Renal pelvis (tissue), 4 donors: Measurements from ENCODE around the gene SPTBN4. TPM values are rescaled to one million over a fixed set of nuclear protein-coding genes. Genes with fewer than 3 reads are reported as not detected.
"Not testable (repeated sequence)": the region's sequence is repeated elsewhere in the genome, so short reads cannot be mapped to it uniquely, and the experiment has no call there.

Experiments
- DNase-seq: peaks from one replicate; pipeline ENCODE4 v3.0.0-alpha.2; 2013
- polyA plus RNA-seq, 3 donors: library from polyadenylated mRNA; unstranded; fragments of 120-200 nt; gene quantifications; one replicate each; pipeline ENCODE4 v1.2.1, GENCODE V29; 2013; ENCODE audit not compliant: insufficient read length in 3 of 3

SPTBN4 gene
- polyA plus RNA-seq, 3 donors = 1.4 to 2.0 (median 1.8) TPM

DNA sequence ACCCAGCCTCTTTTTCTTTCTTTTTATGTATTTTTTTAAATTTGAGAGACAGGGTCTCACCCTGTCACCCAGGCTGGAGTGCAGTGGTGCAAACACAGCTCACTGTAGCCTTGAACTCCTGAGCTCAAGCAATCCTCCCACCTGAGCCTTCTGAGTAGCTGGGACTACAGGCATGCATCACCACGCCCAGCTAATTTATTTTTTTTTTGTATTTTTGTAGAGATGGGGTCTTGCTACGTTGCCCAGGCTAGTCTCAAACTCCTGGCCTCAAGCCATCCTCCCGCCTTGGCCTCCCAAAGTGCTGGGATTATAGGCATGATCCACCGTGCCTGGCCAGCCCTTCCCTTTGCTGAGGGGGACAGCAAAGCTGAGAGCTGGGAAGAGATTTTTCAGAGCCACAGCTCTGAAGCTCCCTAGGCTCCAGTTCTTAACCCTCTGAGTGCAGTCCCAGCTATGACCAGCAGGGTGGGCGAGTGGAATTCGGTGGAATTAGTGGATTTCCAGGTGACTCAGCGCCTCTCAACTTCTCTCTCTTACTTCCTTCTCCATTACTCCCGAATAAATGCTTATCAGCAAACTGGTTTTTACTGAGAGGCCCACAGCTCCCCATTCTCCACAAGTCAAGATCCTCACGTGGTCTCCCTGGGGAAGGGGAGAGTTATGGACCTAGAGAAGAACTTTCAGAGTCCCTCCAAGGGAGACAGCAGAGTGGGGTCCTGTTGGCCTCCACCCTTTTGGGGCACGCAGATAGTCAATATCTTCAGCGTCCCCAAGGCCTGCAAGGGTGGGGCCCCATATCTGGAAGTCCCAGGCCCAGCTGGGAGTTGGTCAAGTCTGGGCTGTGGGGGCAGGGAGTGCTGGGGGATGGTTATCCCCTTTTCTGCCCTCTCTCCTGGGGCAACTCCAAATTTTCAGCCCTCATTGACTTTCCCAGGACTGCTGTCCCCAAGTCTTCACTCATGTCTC, 2.5 kb upstream of the SPTBN4 start:
- DNase-seq = peak; percentile 84

GRCh38 chr19:40465025-40465556, 1.7 kb upstream of the SPTBN4 start:
- no peak for DNase-seq

DNA sequence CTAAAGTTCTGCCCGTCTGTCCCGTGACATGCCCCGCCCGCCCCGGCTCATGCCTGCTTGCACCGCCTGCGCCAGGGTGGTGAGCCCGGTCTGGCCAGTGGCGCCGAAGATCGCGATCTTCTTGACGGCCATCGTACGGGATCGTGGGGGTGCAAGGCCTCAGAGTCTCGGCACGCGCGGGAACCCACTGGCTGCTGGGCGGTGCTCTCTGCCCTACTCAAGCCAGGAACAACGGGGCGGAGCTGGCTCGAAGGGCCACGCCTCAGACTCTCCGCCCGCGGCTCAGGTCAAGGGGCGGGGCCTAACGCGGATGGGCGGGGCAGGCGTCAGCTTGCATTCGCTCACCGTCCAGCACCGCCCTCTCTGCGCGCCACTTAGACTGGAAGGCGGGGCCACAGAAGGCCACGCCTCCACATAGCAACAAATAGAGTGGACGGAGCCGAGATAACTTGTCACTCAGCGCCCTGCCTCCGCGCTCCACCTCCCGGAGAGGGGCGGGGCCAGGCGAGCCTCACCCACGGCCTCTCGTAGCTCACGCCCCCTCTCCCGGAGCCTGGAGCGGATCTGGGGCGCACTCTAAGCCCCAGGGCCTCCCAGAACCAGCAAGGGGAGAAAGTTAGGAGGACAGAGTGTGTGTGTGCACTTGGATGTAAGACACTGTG, 1.1 kb upstream of the SPTBN4 start, which contains the start of gene BLVRB:
BLVRB (minus strand) TSS at position 189 of the 662 bp plus-strand sequence; CDS start at position 132, 57 bp downstream.
- peak; percentile 99 for DNase-seq

DNA sequence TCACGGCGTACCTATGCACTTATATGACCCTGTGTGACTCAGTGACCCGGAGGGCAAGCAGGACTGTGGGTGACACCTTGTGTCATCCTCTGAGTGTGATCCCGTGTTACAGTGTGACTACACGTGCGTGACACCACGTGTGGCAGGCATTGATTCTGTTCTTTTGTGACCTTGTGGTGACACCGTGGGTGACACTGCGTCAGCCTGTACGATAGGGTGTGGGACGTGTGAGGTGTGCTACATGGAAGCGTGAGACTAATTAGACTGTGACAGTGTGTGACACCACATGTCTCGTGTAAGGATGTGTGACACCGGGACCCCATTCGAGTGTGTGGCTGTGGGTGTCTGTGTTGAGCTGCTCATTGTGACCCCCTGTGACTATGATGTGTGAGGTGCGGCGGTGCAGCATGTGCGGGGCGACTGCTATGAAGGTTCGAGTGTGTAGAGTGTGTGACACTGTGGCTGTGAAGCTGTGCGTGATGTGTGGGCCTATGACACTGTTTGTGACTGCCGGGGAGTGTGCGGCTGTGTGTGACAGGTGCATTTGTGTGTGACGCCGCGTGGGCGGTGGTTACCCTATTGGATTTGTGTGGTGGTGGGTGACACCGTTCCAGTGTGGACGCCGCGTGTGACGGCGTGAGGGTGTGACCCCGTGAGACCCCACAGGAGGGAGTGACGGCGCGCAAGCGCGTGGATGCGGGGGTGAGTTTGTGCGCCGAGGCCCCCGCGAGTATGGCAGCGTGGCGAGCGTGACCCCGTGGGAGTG, 399 bp upstream of the SPTBN4 start:
- peak; percentile 26 for DNase-seq

GRCh38 chr19:40469011-40469410, 2.2 kb downstream of the SPTBN4 start:
- no peak for DNase-seq

DNA sequence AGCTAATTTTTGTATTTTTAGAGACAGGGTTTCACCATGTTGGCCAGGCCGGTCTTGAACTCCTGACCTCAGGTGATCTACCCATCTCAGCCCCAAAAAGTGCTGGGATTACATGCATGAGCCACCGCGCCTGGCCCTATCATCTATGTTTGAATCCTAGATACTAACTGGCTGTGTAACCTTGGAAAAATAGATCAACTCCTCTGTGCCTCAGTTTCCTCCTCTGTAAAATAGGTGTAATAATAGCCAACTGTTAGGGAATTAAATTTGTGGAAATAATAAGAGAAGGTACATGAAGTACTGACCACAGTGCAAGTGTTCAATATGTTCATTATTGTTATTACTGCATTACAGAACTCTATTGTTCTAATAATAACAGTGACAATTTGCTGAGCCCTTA, 4.3 kb downstream of the SPTBN4 start:
- DNase-seq = no peak

DNA sequence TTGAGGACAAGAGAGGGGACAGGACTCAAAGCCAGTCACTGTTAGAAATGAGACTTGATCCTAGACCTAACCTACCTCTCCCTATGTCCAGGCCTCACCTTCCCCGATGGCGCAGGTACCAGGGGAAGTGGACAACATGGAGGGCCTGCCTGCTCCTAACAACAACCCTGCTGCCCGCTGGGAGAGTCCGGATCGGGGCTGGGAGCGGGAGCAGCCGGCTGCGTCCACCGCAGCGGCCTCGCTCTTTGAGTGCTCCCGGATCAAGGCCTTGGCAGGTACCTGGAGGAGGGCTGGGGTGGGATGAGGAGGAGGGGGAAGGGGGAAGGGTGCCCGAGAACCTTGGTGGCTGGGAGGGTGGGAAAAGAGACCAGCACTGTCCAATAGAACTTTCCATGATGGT, 5.7 kb downstream of the SPTBN4 start:
- no peak for DNase-seq

- no peak for DNase-seq
Measured at GRCh38 chr19:40474737-40475136, 7.9 kb downstream of the SPTBN4 start.

- not testable (repeated sequence) for DNase-seq
Measured at GRCh38 chr19:40475878-40476644, 9.3 kb downstream of the SPTBN4 start.

- no peak for DNase-seq
Measured at GRCh38 chr19:40486017-40486416, 19.2 kb downstream of the SPTBN4 start.

GRCh38 chr19:40489882-40490230, 23.1 kb downstream of the SPTBN4 start:
- DNase-seq = no peak

DNA sequence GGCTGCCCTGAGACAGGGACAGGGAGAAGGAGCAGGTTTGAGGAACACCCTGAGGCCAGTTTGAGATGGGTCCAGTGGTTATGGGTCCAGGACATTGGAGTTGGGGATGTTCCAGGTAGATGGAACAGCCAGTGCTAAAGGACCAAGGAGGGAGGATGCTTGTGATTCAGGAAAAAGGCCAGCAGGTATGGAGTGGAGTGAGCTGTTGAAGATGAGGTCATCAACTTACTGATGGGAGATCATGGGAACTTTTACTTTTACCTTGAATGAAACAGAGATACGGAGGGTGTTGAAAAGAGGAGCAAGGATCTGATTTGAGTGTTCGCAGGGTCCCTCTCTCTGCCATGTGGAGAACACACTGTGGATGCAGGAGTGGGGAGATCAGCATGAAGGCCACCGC, 25.5 kb downstream of the SPTBN4 start:
- no peak for DNase-seq

GRCh38 chr19:40493778-40494177, 27.0 kb downstream of the SPTBN4 start:
- DNase-seq = no peak

DNA sequence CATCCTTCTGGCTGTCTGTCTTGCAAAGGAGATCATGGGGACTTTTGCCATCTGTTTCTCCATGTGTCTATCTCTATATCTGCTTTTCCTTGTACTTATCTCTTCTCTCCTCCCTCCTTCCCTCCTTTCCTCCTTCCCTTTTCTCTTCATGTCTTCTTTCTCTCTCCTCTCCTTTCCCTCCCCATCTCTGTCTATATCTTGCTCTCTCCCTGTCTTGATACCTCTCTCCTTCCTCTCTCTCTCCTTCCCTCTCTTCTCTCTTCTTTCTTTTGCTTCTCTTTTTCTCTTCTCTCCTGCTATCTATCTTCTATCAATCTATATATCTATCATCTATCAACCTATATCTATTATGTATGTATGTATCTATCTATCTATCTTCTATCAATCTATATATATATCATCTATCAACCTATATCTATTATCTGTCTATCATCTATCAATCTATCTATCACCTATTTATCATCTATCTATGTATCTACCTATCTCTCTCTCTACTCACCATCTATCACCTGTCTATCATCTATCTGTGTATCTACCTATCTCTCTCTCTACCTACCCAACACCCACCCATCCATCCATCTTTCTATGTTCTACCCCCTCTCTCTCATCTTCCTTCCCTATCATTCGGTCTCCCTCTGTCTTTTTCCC, 27.5 kb downstream of the SPTBN4 start:
- DNase-seq = no peak

DNA sequence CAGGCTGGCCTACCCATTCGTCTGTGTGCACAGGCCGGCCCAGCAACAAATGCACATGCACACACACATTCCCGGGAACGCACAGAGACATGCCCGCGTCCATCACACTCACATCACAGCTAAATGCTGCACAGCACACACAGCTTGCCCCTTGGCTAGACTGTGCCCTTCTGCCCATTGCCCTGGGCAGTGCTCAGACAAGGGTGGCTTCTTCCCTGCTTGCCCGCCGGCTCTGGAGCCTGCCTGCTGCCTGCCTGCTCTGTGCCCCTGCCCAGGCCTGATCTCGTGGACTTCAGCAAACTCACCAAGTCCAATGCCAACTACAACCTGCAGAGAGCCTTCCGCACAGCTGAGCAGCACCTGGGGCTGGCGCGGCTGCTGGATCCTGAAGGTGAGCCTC, 30.4 kb downstream of the SPTBN4 start:
- DNase-seq = no peak

DNA sequence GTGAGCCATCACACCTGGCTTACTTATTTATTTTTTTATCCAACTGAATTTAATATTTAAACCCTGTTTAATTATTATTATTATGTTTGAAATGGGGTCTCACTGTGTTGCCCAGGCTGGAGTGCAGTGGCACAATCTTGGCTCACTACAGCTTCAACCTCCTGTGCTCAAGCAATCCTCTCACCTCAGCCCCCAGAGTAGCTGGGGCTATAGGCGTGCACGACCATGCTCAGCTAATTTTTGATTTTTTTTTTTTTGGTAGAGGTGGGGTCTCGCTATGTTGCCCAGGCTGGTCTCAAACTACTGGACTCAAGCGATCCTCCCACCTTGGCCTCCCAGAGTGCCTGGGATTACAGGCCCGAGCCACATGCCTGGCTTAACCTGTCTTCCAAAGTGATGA, 32.5 kb downstream of the SPTBN4 start:
- DNase-seq = no peak

DNA sequence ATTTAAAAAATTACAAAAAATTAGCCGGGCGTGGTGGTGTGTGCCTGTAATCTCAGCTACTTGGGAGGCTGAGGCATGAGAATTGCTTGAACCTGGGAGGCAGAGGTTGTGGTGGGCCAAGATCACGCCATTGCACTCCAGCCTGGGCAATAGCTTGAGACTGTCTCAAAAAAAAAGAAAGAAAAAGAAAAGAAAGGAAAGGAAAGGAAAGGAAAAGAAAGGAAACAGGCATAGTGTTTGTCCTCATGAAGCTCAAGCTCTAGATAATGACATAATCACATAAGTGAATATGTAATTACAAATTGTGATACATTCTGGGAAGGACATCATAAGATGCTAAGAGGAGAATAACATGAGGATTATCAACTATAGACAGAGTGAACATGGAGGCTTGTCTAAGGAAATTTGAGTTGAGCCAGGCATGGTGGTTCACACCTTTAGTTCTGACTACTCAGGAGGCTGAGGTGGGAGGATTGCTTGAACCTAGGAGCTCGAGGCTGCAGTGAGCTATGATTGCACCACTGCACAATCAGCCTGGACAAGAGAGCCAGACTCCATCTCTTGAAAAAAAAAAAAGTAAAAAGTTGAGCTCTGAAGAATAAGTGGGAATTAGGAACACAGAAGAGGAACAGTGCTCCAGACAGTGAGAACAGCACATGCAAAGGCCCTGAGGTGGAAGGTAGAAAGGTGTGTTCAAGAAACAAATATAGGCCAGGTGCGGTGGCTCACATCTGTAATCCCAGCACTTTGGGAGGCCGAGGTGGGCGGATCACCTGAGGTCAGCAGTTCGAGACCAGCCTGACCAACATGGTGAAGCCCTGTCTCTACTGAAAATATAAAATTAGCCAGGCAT, 34.1 kb downstream of the SPTBN4 start:
- not testable (repeated sequence) for DNase-seq

GRCh38 chr19:40501599-40501998, 34.8 kb downstream of the SPTBN4 start:
- no peak for DNase-seq

GRCh38 chr19:40502081-40502480, 35.3 kb downstream of the SPTBN4 start:
- no peak for DNase-seq
